Measurements from ENCODE around the gene GTPBP1.

The GTPBP1 gene

DNA sequence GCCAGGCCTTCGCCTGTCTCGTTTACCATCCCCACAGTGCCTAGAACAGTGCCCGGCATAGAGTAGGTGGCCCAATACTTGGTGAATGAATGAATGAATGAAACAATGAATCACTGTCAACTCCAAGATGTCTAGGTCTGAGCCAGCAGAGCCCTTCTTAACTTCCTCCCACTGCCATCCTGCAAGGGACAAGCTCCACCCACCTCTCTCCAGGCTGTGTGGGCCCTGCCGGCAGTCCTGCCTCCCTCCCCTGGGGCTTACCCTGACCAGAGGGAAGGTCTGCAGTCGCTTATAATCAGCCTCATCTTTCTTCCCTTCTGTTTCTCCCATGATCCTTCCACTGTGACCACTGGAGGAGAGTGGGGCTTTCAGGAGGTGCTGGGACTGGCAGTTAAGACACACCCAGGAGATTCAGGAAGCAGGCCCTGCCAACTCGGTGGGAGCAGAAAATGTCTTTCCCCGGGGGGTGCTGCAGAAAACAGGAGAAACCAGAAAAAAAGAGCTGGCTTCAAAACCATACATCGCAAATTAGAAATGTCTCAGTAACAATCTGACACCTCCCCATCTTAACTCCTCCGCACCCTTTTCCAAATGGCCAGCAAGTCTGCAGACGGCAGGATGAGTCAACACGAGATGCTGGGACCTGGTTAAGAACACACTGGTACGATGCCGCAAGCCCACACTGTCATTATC lies 76.8 kb downstream of the GTPBP1 start:
- no peak for DNase-seq (ENCODE audit: low read depth in 1 of 2, low spot score in 1 of 2)
